Colon (tissue), 2 donors: Measurements from ENCODE around the gene MLYCD.
"Not testable (repeated sequence)": the region's sequence is repeated elsewhere in the genome, so short reads cannot be mapped to it uniquely, and the experiment has no call there.

Experiments used
- FAIRE-seq: peaks from 2 replicates; lab custom pipeline; 2012; peaks lifted over from hg19 to GRCh38; lab: Jason Lieb, UNC
- donor health status: control.
- donor health status: control.

MLYCD gene

DNA sequence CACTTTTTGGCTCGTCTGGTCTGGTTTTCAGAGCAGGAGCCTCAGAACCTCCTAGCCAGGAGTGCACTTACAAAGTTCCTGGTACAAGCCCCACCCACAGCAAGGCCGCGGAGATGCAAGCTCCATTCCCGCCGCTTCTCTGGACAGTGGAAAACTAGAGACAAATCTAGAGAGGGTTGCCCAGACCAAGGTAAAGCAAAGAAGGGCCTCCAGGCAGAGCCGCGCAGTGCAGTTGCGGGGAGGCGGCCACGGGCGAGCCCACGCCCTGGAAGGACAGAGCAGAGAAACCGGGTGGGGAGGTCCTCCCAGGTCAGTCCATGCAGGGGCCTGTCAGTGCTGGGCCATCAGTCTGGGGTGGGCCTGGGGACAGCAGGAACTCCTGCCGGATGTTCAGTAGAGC is 43.2 kb downstream of the MLYCD start:
- no peak for FAIRE-seq

DNA sequence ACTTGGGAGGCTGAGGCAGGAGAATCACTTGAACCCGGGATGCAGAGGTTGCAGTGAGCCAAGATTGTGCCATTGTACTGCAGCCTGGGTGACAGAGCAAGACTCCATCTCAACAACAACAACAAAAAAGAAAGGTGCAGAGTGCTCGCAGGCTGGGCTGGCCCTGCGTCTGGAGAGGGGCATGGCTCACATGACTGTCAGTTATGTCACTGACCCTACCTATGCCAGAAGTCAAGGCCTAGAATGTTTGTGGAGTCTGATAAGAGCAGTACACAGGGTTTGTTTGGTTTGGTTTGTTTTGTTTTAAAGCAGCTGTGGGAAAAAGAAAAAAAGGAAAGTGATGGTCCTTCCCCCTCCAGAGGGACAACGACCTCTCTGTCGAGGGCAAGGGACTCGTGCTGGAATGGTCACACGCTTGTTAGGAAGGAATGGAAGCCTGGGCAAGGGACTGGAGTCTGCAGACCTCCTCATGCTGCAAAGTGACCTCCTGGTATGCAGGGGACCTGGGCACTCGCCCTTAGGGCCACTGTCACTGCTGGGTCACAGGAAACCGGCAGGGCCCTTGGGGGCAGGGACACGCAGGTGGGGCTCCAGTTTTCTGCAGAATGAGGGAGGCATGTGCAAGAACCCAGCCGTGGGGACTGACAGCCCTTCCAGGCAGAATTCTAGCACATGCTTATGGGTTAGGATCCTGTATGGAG is 44.0 kb downstream of the MLYCD start:
- no peak for FAIRE-seq

DNA sequence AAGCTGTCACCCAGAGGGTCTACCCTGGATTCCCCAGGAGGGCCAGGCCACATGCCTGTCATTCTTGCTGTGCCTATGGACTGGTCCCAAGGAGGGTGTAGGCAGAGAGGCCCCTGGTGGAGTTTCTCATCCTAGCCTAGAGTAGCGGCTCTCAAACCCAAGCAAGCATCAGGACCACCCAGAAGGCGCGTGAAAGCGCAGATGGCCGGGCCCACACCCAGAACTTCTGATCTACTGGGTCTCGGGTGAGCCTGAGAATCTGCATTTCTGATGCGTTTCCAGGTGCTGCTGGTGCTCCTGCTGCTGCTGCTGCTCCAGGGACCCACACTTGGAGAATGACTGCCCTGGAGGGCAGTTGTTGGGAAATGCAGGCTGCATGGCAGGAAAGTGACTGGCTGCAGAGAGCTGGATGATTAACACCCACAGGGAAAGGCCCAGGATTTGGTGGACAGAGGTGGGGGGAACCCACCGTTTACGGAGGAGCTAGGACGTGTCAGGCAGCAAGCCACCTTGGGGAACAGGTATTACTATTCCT is 44.7 kb downstream of the MLYCD start:
- no peak for FAIRE-seq

DNA sequence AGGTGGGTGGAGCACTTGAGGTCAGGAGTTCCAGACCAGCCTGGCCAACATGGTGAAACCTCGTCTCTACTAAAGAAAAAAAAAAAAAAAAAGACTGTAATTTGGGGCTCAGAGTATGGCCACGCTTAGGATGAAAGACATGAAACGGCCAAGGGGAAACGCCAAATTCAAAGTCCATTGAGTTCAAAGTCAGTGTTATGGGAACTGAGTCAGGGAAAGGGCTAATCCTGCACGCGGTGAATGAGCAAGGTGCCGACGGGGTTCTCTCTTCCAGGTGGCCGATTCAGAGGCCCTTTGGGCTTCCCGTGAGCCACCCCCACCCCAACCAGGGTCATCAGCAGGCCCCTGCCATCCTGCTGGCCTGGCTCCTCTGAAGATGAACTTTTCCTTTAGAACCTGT is 46.7 kb downstream of the MLYCD start:
- FAIRE-seq, result no peak

DNA sequence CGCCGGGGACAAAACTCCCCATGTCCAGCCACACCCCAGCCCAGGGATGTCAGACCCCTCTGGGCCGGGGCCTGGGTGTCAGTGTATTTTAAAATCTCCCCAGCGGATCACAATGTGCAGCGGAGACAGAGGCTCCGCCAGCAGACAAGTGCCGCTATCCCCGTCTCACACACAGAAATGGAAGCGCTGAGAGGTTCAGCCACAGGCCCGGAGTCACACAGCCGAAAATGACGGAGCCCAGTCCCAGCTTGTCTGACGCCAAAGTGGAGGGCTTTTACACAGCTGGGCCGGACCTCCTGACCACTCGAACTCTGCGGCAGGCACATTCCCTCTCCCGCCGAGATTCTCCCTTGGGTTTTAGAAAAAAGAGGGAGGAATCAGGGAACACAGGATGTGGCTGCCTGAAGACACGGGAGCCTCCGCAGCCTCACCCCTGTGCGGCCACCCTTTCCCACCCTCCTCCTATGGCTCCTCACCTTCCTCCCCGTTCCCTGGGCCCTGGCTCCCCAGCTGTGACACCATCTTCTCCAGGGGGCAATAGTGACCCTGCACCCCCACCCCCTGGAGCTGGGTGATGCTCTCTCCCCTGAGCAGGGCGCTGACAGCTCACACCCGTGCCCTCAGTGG is 47.4 kb downstream of the MLYCD start:
- FAIRE-seq, result no peak

DNA sequence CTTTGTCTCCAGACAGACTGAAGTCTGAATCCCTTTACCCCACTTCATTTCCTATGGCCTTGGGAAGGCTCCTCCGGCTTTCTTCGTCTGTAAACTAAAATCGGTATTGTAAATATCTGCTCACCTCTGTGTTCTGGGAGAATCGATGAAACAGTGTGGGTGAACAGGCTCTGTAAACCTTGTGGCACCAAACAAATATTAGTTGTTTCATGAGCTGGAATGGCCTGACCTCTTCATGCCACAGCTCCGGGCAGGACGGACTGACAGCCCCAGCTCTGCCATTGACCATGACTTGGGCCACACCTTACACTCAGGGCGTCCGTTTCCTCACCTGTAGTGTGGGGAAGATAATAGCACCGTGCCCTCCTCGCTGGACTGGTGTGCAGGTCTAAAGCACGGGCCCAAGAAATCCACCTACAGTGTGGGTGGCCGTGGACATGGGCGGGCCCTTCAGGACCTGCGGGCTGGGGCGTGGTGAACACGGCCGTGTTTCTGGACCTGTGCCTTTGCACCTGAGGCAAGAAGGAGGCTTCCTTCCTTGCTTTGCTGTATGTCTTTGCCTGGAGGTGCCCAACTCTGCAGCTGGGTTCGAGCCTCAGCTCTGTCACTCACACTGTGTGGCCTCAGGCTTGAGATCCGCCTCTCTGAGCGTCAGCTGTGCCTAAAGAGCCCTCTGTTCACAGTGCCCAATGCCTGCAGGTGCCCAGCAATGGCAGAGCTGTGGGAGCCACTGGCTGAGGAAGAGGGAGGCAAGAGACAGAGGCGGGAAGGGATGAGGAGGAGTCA is 48.1 kb downstream of the MLYCD start:
- no peak for FAIRE-seq

DNA sequence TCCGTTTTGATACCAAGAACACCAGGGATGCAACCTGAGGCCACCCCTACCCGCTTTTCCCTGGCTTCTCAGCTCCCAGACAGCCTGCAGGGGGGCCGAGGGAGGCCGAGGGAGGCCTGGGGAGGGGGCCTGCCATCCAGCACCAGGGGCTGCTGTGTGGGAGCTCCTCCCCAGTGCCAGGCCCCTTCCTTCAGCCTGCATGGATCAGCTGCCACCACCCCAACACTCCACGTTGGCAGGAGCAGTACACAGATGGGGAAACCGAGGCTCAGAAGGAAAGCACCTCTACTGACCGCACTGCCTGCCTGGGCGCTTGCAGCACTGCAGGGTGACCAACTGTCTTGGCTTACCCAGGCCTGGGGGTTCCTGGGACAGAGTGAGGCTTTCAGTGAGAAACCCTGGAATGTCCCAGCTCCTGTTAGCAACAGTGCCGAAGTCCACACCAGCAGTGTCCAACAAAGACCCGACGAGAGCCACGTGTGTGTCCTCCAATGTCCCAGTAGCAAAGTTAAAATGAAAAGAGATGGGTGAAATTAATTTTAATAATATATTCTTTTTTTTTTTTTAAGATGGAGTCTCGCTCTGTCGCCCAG is 48.8 kb downstream of the MLYCD start:
- FAIRE-seq, result no peak

DNA sequence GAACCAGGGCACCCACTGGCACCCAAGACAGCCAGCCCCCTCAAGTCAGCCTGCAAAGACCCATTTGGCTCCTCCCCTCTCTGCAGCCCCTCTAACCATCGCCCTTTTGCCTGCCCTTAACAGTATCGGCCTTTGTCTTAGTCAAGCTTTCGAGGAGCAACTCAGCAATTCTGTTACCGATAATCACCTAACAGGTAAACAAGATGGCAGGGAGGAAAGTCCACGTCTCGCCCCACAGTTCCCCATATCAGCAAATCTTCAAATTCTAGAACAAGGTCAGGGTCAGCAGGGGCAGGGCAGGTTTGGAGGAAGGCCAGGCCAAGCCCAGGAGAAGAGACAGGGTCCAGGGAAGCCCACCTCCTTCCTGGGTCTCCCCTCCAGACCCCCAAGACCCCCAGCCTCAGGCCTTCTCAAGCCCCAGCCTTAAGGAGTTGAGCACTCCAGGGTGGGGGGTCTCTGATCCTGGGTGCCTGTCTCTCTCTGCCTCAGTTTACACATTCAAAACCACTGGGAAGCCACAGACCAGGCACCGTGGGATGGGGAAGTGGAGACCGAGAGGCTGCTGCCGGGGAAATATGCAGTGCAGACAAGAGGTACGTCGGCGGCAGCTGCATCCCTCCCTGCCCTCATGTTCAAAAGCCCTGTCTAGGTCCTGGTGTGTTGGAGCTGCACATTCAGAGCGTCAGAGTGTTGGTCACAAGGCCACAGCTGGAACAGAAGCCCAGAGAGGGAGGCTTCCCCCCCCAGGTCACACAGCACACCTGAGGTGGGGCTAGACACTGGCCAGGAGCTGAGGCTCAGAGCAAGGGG is 50.2 kb downstream of the MLYCD start:
- FAIRE-seq, result no peak

DNA sequence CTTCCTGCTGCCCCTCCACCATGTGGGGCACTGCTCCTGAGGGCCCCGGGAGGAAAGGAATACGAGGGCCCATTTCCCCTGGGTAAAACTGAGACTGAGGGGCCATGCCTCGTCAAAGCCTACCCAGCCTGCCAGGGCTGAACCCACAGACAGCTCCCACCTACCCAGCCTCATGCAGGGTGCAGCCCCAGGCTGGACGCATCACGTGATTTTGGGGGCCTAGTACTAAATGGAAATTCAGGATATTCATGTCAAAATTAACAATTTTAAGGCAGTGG is 50.7 kb downstream of the MLYCD start:
- no peak for FAIRE-seq

DNA sequence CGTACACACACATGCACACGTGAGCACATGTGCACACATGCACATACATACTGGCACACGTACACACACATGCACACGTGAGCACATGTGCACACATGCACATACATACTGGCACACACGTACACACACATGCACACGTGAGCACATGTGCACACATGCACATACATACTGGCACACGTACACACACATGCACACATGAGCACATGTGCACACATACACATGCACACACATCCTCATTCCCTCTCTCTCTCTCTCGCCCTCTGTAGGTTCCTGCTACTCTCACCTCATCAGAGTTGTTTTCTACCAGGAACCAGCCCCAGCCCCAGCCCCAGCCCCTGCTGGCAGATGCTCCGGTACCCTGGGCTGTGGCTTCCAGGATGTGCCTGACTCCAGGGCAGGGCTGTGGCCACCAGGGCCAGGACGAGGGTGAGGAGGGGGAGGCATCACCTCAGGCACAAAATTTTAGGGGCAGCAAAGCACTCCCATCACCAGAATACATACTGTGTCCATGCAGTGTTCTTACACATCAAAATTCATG is 52.0 kb downstream of the MLYCD start:
- not testable (repeated sequence) for FAIRE-seq

DNA sequence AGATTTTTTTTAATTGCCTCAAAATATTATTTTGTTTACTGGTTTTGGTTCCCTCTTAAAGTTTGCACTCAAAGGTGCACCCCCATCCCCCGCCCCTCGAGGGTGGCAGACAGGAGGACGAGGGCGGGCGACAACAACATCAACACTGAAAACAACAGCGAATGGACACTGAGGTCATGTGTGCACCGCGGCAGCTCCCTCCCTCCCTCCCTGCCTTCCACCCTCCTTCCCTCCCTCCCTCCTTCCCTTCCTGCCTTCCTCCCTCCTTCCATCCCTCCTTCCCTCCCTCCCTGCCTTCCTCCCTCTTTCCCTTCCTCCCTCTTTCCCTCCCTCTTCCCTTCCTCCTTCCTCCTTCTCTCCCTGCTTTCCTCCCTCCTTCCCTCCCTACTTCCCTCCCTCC is 52.6 kb downstream of the MLYCD start:
- no peak for FAIRE-seq

DNA sequence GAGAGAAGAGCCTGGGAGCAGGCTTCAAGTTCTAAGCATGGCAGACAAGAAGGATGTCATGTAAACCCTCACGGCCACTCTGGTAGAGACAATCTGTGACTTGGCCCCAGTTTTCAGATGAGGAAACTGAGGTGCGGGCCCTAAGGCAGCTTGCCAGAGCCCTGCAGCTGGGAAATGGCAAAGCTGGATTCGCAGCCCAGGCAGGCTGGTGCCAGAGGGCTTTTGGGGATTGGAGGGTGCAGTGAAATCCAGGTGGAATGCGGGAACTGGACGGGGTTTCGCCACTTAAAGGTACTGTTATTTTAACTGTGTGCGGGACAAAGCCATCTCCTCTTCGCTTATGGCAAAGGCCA is 53.6 kb downstream of the MLYCD start:
- FAIRE-seq, result no peak

DNA sequence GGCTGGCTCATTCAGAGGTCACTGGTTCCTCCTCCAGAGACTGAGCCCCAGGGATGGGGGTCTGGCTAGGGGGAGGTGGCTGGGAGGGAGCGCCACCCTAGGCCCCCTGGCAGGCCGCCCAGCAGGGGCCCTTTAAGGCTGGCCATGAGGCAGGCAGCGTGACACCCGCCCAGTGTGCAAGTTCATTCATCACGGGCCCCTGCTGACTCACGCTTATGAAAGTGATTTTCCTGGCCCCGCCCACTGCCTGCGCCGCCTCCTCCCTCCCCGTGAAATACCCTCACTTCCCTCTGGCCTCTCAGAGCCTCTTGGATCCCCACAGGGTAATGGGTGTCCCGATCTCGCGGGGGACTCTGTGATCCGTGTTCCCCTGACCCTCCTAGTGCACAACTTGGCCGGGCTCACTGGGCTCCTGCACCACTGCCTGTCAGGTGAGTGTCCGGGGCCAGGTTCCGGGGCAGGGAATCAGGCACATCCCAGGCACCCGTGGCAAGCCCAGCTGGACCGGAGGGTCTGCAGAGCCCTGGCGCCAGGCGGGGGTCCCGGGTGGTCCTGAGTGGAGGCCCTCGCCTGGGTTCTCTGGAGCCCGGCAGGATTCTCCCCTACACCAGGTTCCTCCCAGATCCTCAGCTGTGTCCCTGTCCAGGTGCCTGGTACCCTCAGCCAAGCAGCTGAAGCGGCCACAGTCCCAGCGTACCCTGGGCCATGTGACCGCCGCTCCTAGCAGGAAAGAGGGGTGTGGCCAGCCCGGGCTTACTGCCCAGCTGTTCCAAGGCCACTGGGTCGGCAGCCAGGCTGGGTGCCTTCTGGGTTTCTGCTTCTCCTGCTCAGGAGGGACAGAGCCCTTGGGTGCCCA is 54.3 kb downstream of the MLYCD start, which contains the start of gene OSGIN1:
TSS of gene OSGIN1 (plus strand) at position 301 of the 856 bp plus-strand sequence. CDS start 4,432 bp downstream, outside the sequence.
- FAIRE-seq, result no peak

DNA sequence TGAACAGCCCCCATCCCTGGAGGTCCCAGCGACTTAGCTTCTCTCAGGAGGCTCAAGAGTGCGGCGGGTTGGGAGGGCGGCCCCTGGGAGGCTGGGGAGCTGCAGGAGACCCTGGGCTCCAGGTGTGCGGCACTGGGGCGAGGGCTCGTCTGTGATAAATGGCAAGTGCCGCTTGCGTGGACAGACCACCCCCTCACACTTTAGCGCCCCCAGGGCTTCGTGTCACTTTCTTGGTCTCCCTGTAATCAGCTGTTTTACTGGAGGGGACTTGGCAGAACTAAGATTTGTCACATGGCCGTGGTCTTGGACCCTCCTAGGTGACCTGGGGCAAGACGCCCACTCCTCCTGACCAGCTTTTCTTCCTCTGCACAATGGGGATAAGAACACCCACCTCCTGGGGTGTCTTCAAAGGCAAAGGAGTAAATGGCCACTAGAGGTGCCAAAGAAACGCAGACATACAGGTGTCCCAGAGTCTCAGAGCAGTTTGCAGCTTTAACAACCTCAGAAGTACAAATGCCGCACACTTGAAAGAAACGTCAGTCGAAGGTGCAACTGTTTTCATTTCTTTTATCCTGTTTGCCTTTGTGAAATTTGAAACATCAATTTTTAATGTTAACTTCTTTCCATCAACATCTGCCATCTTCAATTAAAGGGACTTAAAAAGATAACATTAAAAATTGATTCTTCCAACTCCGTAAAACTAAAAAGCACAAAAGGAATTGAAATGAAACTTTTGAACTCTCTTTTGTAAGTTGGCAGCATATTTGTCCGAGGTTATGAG is 55.1 kb downstream of the MLYCD start:
- FAIRE-seq, result no peak

DNA sequence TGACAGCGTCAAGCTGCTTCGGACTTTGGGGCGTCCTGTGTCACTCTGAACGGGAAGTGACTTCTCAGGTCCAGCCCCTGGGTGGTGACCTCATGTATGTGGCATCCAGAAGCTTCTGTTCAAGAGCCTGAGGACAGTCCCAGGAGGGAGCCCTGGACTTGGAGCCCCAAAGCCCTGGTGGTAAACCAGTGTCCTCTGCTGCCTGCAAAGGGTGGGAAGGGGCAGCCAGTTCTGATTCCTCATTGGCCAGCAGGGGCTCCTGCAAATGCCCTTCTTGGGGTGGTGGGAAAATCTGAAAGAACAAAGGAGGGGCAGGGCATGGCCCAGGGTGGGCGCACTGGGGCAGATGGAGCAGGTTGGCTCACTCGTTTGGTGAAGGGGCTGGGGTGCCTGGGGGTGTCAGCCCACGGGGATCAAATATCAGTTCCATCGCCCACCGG is 55.7 kb downstream of the MLYCD start:
- no peak for FAIRE-seq

DNA sequence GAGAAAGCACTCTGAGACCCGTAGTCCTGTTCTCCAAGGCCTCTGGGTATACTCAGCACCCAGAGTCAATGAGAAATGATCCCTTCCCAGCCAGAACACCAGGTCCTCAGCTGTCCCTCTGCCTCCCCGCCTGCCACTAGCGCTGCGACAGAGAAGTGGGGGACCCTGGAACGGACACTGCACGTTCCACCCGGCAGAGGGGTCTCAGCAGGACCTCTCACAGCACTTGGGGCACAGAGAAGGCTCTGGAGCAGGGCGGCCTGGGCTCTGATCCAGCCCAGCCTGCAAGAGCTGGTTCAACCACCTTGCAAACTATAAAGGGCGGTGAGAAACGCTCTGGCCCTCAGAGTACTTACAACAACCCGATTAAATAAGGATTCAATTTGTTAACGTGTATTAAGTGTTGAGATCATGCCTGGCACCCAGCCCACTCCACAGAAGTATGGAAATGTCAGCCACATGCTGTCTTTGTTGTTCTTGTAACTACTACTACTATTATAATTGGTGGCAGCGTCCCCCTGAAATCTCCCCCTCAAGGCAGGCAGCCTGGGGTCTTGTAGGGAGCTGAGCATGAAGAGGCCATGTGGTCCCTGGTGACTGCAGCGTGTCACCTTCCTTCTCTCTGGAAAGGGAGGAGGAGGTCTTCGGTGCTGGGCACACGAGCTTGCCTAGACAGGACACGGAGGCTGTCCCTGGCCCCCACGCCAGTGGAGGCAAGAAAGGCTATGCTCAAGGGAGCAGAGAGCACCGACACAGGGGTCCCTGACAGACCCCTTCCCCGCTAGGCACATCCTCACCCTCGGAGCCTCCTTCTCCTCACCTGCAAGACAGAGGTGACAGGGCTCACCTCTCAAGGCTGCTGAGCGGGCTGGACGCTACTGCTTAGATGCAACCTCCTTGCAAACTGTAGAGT is 56.6 kb downstream of the MLYCD start:
- FAIRE-seq, result no peak

DNA sequence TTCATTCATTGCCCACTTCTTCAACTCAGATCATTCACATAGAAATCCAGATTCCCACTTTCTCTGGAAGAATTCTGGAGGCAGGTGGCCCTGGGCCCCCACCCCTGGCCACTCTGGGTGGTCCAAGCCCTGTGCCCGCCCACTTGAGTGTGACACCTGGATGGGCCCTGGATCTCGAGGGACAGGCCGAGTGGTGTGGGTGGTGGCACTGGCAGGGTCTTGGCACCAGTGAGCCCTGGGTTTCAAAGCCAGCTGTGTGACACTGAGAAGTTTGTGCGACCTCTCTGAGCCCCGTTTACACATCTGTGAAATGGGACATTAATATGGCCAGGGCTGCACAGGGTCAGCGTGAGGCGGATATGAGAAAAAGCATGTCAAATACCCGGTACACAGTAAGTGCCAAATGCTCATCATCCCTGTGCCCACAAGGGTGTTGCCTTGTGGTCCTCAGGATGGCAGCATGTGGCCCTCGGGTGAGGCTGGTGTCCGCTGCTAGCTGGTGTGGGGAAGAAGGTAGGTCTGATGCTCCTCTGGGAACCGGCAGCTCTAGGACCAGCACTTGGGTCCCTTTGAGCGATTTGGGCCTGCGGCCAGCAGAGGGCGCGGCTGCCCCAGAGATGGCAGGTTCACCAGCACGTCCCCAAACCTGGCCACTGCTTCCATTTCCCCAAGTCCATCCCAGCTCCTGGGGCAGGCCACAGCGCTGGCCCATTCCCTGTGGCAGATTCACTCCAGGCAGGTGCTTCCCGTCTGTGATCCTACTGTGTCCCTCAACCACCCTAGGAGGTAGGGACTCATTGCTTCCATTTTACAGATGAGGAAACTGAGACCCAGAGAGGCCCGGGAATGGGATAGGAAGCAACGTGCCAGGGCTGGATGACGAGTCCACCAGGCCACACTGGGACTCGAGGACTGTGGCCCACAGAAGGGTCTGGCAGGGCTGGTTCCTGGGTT is 57.7 kb downstream of the MLYCD start:
- no peak for FAIRE-seq
